ENCODE measurements around the gene CD36. TPM values are rescaled to one million over a fixed set of nuclear protein-coding genes. Genes with fewer than 3 reads are reported as not detected.

Gene CD36
- total RNA-seq, 6 experiments from 2014 or later = 14.0 to 73.8 (median 34.7) TPM

DNA sequence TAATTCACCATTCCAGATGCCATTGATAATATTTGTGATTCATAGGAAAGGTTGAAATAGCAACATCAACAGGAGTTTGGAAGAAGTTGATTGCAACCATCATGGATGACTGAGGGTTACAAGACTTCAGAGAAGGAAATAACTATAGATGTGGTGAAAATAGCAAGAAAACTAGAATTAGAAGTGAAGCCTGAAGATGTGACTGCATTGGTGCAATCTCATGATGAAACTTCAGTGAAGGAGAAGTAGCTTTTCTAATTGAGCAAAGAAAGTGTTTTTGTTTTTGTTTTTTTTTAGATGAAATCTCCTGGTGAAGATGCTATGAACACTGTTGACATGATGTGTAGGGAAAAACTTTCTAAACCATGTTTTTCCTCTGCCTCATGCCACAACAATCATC is 18.7 kb upstream of the CD36 start:
- Histone ChIP-seq H3K27me3 (no peaks in the 10 kb centered on the region), H3K9me3 (no peaks in the 10 kb centered on the region), H3K36me3 (no peaks in the 10 kb centered on the region), H3K4me3 (no peak overlapping the region), H3K27ac (no peak overlapping the region), H3K4me1 (no peaks in the 10 kb centered on the region)
- intact Hi-C loops (cut with DNase I) = no loop called here
- no peak for ATAC-seq
- DNase-seq = no peak
- TF ChIP-seq POLR2A (IDR thresholded peaks at IDR 0.05) = no peak
- TF ChIP-seq, protein P1, sequence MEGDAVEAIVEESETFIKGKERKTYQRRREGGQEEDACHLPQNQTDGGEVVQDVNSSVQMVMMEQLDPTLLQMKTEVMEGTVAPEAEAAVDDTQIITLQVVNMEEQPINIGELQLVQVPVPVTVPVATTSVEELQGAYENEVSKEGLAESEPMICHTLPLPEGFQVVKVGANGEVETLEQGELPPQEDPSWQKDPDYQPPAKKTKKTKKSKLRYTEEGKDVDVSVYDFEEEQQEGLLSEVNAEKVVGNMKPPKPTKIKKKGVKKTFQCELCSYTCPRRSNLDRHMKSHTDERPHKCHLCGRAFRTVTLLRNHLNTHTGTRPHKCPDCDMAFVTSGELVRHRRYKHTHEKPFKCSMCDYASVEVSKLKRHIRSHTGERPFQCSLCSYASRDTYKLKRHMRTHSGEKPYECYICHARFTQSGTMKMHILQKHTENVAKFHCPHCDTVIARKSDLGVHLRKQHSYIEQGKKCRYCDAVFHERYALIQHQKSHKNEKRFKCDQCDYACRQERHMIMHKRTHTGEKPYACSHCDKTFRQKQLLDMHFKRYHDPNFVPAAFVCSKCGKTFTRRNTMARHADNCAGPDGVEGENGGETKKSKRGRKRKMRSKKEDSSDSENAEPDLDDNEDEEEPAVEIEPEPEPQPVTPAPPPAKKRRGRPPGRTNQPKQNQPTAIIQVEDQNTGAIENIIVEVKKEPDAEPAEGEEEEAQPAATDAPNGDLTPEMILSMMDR (IDR thresholded peaks at IDR 0.05) = no peak

DNA sequence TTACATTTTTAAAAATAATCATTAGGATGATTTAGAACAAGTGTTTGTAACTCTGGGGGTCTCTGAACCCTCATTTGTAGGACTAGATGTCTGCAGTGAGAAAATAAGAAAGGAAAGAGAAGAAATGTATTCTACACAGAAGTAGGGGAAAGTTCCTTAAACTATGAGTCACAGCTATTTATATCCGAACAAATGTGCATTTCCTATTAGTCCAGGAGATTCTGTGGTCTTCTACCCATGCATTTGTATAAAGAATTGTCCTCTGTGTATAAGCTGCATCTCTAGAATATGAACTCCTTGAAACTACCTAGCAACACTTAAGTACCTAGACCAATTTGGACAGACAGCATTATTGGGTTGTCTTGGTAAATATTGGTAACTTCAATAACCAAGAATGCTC is 15.9 kb upstream of the CD36 start:
- H3K4me1 ChIP-seq = no peaks in the 10 kb centered on the region
- intact Hi-C loops (cut with DNase I) = no loop called here
- no peaks in the 10 kb centered on the region for H3K27me3 ChIP-seq
- TF ChIP-seq, protein P1 (IDR thresholded peaks at IDR 0.05) = no peak
- no peak for TF ChIP-seq POLR2A (IDR thresholded peaks at IDR 0.05)
- no peak overlapping the region for H3K27ac ChIP-seq
- no peak for DNase-seq
- no peaks in the 10 kb centered on the region for H3K9me3 ChIP-seq
- ATAC-seq = peak in 1 of 4 donors; percentile 61
- no peaks in the 10 kb centered on the region for H3K36me3 ChIP-seq
- 43% methylated on average over 1 of the region's 1 CpG for WGBS (ENCODE audit: insufficient coverage, low coverage, low lambda C conversion rate, missing lambda C conversion rate)
- no peak overlapping the region for H3K4me3 ChIP-seq

DNA sequence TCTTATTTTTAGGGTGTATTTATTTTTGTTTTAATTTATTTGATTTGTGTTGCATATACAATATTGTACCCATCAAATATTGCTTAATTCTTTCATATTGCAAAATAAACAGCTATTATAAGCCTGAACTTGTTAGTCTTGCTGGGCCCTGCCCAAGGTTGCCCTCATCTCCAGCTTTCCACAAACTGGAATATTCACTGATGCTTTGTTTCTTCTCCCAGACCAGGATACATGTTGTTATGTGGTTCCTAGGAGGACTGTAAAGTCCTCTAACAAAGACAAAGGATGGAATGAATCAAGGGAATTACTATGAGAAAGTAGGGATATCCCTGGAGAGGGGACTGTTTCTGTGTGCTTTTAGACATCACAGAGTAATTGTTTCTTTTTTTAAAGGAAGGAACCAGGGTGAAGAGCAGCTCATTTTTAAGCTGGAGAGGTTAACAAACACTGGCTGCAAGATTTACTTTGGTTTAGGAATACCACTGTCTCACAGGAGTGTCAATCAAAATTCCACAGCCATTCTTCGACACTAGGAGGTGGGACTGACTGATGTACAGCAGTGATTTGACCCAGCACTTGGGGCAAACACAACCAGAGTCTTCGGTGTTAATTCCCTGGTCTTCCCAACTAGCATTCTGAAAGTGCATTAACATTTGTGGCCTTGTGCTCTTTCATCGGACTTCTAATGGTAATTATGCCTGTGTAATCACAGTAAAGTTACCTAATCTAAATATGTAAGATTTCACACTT is 14.8 kb upstream of the CD36 start:
- H3K27me3 ChIP-seq = no peaks in the 10 kb centered on the region
- H3K4me3 ChIP-seq = no peak overlapping the region
- DNase-seq (no peak), ATAC-seq (peak in 1 of 4 donors; percentile 35)
- no peaks in the 10 kb centered on the region for H3K36me3 ChIP-seq
- H3K9me3 ChIP-seq = no peaks in the 10 kb centered on the region
- WGBS (ENCODE audit: insufficient coverage, low coverage, low lambda C conversion rate, missing lambda C conversion rate) = 66% methylated on average over 3 of the region's 3 CpGs
- intact Hi-C loops (cut with DNase I) = no loop called here
- no peaks in the 10 kb centered on the region for H3K4me1 ChIP-seq
- H3K27ac ChIP-seq = no peak overlapping the region
- TF ChIP-seq, protein P1 (IDR thresholded peaks at IDR 0.05) = no peak
- no peak for TF ChIP-seq POLR2A (IDR thresholded peaks at IDR 0.05)

DNA sequence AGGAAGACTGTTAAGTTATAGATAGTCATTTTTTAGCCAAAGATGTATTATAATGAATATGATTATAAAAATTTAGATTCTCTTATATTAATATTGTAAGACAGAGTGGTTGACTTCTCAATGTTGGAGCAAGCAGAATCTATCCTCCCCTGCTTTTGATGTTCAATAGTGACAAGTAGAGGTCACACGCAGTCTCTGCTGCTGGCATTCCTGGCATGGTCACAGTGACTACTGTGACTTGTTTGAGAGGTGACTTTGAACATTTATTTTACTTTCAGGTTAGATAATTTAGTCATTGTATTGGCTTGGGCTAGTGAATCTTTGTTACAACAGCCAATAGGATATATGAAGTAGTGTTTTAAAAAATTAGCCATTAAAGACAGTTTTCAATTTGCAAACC is 13.7 kb upstream of the CD36 start:
- H3K27me3 ChIP-seq = no peaks in the 10 kb centered on the region
- no peaks in the 10 kb centered on the region for H3K4me1 ChIP-seq
- H3K9me3 ChIP-seq = no peaks in the 10 kb centered on the region
- DNase-seq (no peak), ATAC-seq (peak in 3 of 4 donors; percentile 14 to 70 (median 56))
- intact Hi-C loops (cut with DNase I) = no loop called here
- no peak overlapping the region for H3K27ac ChIP-seq
- WGBS (ENCODE audit: insufficient coverage, low coverage, low lambda C conversion rate, missing lambda C conversion rate) = 36% methylated on average over 1 of the region's 1 CpG
- TF ChIP-seq POLR2A (IDR thresholded peaks at IDR 0.05) = no peak
- TF ChIP-seq, protein P1 (IDR thresholded peaks at IDR 0.05) = no peak
- no peak overlapping the region for H3K4me3 ChIP-seq
- no peaks in the 10 kb centered on the region for H3K36me3 ChIP-seq

All from right lobe of liver (tissue), 6 donors.